ENCODE data around the gene RNF2.

RNF2 gene

GRCh38 chr1:185096531-185096930 is 51.2 kb downstream of the RNF2 start:
- no peak for DNase-seq (ENCODE audit: low spot score)

GRCh38 chr1:185104083-185104482 is 58.7 kb downstream of the RNF2 start:
- no peak for DNase-seq (ENCODE audit: low spot score)

GRCh38 chr1:185105121-185105520 is 59.8 kb downstream of the RNF2 start:
- DNase-seq (ENCODE audit: low spot score) = no peak

- no peak for DNase-seq (ENCODE audit: low spot score)
Observed at GRCh38 chr1:185108321-185108720, 63.0 kb downstream of the RNF2 start.

- DNase-seq (ENCODE audit: low spot score) = no peak
Observed at GRCh38 chr1:185110145-185110544, 64.8 kb downstream of the RNF2 start.

GRCh38 chr1:185111873-185112272 is 66.5 kb downstream of the RNF2 start:
- DNase-seq (ENCODE audit: low spot score) = no peak

GRCh38 chr1:185112356-185112755 is 67.0 kb downstream of the RNF2 start:
- DNase-seq (ENCODE audit: low spot score) = no peak

GRCh38 chr1:185129708-185130107 is 84.3 kb downstream of the RNF2 start:
- DNase-seq (ENCODE audit: low spot score) = no peak

- no peak for DNase-seq (ENCODE audit: low spot score)
Observed at GRCh38 chr1:185132534-185132933, 87.2 kb downstream of the RNF2 start.

GRCh38 chr1:185137896-185138545 is 92.7 kb downstream of the RNF2 start:
- DNase-seq (ENCODE audit: low spot score) = no peak

- DNase-seq (ENCODE audit: low spot score) = no peak
Observed at GRCh38 chr1:185139246-185139645, 93.9 kb downstream of the RNF2 start.

- DNase-seq (ENCODE audit: low spot score) = no peak
Observed at GRCh38 chr1:185144233-185144632, 98.9 kb downstream of the RNF2 start.

- DNase-seq (ENCODE audit: low spot score) = no peak
Observed at GRCh38 chr1:185151215-185151614, 105.9 kb downstream of the RNF2 start.

Measured in globus pallidus (tissue), 1 donor.